Colon (tissue), 2 donors: Measurements from ENCODE around the gene RBBP8NL.
"Not testable (repeated sequence)": the region's sequence is repeated elsewhere in the genome, so short reads cannot be mapped to it uniquely, and the experiment has no call there.

Experiments used
- FAIRE-seq: peaks from 2 replicates; lab custom pipeline; 2012; peaks lifted over from hg19 to GRCh38; lab: Jason Lieb, UNC
- donor health status: control.
- donor health status: control.

The RBBP8NL gene

GRCh38 chr20:62441987-62442539 is 14.7 kb upstream of the RBBP8NL start:
- no peak for FAIRE-seq

DNA sequence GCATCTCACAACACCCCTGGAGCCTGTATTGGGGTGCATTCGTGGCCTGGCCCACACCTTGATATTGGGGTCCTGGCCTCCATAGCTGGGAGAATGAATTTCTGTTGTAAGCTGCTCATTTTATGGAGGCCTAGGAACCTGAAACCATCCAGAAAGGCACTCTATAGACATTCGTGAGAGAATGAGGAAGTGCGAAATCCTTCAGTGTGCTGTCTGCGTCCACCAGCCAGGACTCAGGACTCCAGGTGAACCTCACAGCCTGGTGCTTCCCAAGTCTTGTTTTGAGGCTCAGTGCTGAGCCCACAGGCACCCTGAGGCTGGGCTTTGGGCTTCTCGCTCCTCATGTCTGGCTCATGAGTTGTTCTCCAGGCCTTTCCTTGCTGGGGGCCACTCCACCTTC is 11.9 kb upstream of the RBBP8NL start:
- no peak for FAIRE-seq

- no peak for FAIRE-seq
These were observed 10.6 kb upstream of the RBBP8NL start for GRCh38 chr20:62437927-62438326.

DNA sequence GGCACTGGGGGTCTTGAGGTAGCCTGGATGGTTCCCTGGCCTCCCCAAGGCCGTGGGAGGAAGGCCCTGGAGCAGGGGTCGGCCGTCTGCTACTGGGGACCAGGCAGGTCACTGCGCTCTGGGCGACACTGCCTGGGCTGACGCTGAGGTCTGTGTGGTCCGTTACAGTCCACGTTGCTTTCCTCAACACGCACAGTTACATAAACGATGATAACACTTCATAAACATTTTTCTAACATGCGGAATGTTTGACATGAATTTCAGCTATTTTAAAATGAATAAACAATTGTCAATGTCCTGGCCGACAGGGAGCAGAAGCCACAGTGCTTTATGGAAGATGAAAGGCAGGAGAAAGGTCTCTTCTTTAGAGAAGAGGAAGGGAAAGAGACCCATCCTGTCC is 10.2 kb upstream of the RBBP8NL start:
- FAIRE-seq, result no peak

DNA sequence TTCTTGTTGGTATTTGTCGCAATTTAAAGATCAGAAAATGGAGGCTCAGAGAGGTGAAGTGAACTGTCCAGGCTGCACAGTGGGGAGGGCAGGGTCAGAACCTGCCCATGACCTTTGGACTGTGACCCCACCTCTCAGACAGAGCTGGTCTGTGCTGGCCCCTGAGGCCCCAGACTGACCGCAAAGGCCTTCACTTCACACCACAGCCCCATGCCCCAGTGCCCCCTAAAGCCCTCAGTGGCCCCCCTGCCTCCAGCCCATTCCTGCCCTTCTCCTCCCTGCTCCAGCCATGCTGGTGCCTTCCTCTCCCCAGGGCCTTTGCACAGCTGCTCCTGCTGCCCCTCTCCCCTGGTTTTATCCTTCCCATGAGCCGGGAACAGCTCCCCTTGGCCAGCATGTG is 9.4 kb upstream of the RBBP8NL start:
- FAIRE-seq, result no peak

- FAIRE-seq, result no peak
These were observed 6.5 kb upstream of the RBBP8NL start for GRCh38 chr20:62433658-62434497.

DNA sequence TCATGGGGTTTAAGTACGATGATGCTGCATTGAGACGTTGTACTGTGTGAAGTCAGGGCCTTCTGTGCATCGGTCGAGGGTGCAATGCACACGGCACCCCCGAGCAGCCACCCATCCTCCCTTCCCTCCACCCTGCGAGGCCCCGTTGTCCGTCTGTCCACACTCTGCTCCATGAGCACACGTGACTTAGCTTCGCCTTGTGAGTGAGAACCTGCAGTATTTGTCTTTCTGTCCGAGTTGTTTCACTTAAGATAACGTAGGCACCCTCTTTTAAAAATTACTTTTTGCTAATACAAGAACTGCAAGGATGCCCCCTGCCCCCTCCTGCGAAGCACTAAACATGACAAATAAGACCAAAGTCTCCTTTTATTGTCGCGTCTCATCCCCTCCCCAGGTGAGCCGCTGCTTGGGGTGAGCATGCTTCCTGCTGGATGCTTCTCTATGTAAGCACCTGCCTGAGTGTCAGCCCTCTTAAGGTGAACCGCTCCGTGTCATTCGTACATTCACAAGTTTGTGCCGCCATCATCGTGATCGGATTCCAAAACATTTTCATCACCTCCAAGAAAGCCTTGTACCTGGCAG is 3.6 kb upstream of the RBBP8NL start:
- FAIRE-seq, result no peak

DNA sequence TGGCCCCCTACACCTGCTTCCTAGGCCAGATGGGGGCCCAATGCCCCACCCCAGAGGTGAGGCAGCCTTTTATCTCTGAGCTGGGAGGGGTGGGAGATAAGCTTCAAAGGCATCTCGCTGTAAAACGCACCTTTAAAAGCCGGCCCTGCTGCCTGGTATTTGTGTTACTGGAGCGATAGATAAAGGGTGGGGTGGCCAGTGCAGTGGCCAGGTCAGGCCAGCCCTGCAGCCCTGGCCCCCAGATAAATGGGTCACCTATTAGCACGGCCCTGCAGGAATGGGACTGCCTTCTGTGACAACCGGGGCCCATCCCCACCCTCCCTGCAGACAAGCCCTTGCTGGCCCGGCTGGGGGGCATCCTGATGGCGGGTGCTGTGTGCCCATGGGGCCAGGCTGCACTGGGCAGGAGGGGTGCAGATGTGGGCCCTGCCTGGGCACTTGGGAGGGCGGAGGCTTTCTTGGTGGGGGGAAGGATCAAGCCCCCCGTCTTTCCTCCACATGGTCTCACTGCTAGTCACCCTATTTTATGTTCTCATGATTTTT is 3.0 kb upstream of the RBBP8NL start:
- FAIRE-seq, result no peak

- no peak for FAIRE-seq
These were observed 2.3 kb upstream of the RBBP8NL start for GRCh38 chr20:62429455-62430310.

- FAIRE-seq, result no peak
These were observed 1.3 kb upstream of the RBBP8NL start for GRCh38 chr20:62428396-62429295.

- FAIRE-seq, result no peak
These were observed 648 bp upstream of the RBBP8NL start for GRCh38 chr20:62428002-62428372.

DNA sequence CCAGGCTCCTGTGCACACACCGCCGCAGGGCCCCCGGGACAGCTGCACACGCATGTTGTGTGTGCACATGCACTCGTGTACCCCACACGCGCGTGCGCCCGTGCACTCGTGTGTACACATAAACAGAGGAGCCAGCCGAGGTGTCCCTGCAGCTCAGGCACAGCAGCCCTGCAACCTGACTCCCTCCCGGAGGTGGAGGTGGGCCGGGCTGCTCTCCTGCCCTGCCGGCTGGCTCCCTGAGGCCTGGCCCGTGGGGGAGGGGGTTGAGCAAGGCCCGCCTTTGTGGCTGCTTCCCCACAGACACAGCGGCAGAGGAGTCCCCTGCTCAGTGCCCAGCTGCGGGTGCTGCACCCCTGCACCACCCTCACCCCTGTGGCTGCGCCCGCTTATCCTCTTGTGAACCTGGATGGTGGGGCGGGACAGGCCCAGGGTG is 624 bp downstream of the RBBP8NL start:
- FAIRE-seq, result no peak

DNA sequence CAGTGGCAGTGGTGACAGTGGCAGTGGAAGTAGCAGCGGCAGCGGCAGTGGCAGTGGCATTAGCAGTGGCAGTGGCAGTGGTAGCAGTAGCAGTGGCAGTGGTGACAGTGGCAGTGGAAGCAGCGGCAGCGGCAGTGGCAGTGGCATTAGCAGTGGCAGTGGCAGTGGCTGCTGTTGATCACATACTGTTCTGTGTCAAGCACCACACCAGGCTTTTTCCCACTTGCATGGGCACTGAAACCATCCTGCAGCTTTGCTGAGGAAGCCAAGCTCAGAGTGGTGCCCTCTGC is 1.3 kb downstream of the RBBP8NL start:
- not testable (repeated sequence) for FAIRE-seq

DNA sequence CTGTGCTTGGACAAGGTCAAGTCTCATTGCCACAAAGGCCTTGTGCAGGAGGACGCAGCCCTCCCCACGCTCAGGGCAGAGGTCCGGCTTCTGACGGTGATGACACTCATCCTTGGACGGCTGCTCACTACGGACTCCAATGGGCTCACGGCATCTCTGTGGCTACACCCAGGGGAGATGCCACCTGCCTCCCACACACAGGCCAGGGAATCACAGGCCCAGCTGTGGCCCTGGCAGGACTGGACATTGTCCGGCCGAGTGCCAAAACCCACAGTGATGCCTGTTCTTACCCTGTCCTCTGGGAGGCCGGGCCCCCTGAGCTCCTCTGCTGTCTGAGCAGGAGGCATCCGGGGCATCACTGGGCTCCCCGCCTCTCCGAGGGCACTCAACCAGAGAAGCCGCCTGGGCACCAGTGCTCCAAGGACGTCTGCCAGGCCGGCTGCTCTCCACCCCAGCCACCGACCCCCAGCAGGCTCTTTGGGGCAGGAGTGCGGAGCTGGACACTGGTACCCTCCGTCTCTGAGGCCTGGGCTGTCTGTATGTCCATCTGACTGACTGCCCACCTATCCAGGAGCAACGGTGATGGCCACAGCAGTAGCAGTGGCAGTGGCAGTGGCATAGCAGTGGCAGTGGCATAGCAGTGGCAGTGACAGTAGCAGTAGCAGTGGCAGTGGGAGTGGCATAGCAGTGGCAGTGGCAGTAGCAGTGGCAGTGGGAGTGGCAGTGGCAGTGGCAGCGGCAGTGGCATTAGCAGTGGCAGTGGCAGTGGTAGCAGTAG is 1.9 kb downstream of the RBBP8NL start:
- no peak for FAIRE-seq

DNA sequence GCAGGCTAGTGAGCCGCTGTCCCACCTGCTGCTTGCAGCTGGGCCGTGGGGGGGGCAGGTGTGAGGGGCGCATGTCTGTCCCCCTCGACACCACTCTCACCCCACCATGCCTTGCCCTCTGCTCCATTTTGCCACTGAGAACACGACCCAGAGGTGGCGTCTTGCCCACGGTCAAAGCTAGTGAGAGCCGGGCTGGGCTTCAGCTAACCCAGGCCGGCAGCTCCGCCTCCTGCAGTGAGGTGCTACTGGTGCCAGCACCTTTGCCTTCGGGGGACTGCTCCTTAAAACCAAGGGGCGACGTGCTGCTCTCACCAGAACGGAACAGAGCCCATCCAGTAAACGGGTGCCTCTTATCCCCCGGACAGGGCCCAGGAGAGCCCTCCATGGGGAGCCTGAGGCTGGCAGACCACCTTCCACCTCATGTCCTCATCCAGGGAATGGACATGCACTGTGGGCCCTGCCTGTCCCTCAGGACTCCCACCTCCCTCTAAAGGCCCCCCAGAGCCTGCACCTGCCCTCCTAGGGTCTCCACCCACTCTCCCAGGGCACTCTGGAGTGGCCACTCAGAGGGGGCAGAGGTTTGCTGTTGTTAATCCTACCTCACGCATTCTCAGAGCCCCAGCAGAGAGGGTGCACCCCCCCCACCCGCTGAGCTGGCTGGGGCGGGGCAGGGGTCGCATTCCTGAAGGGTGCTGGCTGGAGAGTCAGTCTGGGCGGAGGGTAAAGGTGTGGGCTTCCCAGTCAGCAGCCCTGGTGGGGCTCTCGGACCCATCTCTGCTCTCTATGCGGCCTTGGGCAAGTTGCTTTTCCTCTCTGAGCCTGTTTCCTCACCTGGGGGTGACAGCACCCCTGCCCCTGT is 2.9 kb downstream of the RBBP8NL start:
- no peak for FAIRE-seq

DNA sequence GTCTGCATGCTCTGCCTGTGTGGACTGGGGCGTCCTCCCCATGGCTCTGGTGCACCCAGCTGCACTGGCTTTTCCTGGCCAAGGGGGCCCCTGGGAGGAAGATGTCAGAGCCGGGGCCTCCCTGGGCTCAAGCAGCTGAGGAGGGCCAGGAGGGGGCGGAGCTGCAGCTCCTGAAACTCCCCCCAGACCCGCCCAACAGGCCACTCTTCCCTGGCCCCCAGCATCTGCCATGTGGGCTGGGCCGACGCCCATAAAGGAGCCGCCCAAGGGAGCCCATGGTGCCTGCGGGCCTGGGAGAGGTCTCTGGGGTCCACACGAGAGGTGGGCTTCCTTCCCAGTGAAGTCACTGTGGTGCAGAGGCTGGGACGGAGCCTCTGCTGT is 4.0 kb downstream of the RBBP8NL start:
- no peak for FAIRE-seq

GRCh38 chr20:62422636-62423325 is 4.6 kb downstream of the RBBP8NL start:
- FAIRE-seq, result no peak

- no peak for FAIRE-seq
These were observed 5.7 kb downstream of the RBBP8NL start for GRCh38 chr20:62421716-62421990.
